ENCODE data around the gene LTB.

Gene LTB
- long read RNA-seq, donor 1, partial matches to known transcripts: 0 of 2 reads
- long read RNA-seq, donor 1, other reads (novel, unspliced or antisense): 0 of 2 reads
- long read RNA-seq, donor 2, partial matches to known transcripts: 0 of 1 reads
- long read RNA-seq, donor 2, other reads (novel, unspliced or antisense): 0 of 1 reads
- long read RNA-seq, donor 3, partial matches to known transcripts: 0 of 1 reads
- long read RNA-seq, donor 3, other reads (novel, unspliced or antisense): 0 of 1 reads
- long read RNA-seq, donor 4, partial matches to known transcripts: 0 of 1 reads
- long read RNA-seq, donor 4, other reads (novel, unspliced or antisense): 0 of 1 reads
- long read RNA-seq, donor 5, partial matches to known transcripts: 0 of 3 reads
- long read RNA-seq, donor 5, other reads (novel, unspliced or antisense): 0 of 3 reads
- long read RNA-seq, donor 6: 0 reads
- long read RNA-seq, donor 7, partial matches to known transcripts: 0 of 1 reads
- long read RNA-seq, donor 7, other reads (novel, unspliced or antisense): 0 of 1 reads
- long read RNA-seq, donor 8, partial matches to known transcripts: 0 of 2 reads
- long read RNA-seq, donor 8, other reads (novel, unspliced or antisense): 0 of 2 reads

GRCh38 chr6:31582230-31582643 is at the start of gene LTB:
TSS of gene LTB (minus strand) at chr6:31582424. CDS start at chr6:31582417, 7 bp downstream.
- DNase-seq: no peak

GRCh38 chr6:31631681-31632278 is 49.6 kb upstream of the LTB start:
- no peak for DNase-seq

GRCh38 chr6:31631209-31631608 is 49.0 kb upstream of the LTB start:
- no peak for DNase-seq

GRCh38 chr6:31630177-31630934 is 48.1 kb upstream of the LTB start:
- no peak for DNase-seq

GRCh38 chr6:31629014-31629413 is 46.8 kb upstream of the LTB start:
- DNase-seq: no peak

GRCh38 chr6:31627690-31628287 is 45.6 kb upstream of the LTB start:
- no peak for DNase-seq

- no peak for DNase-seq
Measured at GRCh38 chr6:31626952-31627351, 44.7 kb upstream of the LTB start.

- no peak for DNase-seq
Measured at GRCh38 chr6:31624070-31624469, 41.8 kb upstream of the LTB start.

GRCh38 chr6:31622684-31623091 is 40.5 kb upstream of the LTB start:
- no peak for DNase-seq

GRCh38 chr6:31621991-31622390 is 39.8 kb upstream of the LTB start:
- no peak for DNase-seq

GRCh38 chr6:31621320-31621939 is 39.2 kb upstream of the LTB start:
- no peak for DNase-seq

GRCh38 chr6:31620586-31621319 is 38.5 kb upstream of the LTB start, which contains the start of gene PRRC2A:
TSS of gene PRRC2A (plus strand) at chr6:31620715. CDS start at chr6:31622790, 2,075 bp downstream.
- peak; percentile 85 for DNase-seq

GRCh38 chr6:31619805-31620585 is 37.8 kb upstream of the LTB start:
- peak; percentile 100 for DNase-seq

GRCh38 chr6:31617010-31617409 is 34.8 kb upstream of the LTB start:
- DNase-seq: no peak

- no peak for DNase-seq
Measured at GRCh38 chr6:31615748-31616147, 33.5 kb upstream of the LTB start.

GRCh38 chr6:31614684-31615578 is 32.7 kb upstream of the LTB start, which contains the start of gene AIF1:
TSS of gene AIF1 (plus strand) at chr6:31615234. CDS start at chr6:31615330, 96 bp downstream.
- no peak for DNase-seq

GRCh38 chr6:31614075-31614619 is 31.9 kb upstream of the LTB start:
- DNase-seq: no peak

- DNase-seq: no peak
Measured at GRCh38 chr6:31610968-31611367, 28.7 kb upstream of the LTB start.

All from right kidney (tissue), 9 donors.